Gastroesophageal sphincter (tissue), 4 donors: Measurements from ENCODE around the gene MEF2A. TPM values are rescaled to one million over a fixed set of nuclear protein-coding genes. Genes with fewer than 3 reads are reported as not detected.

Experiments used
- ATAC-seq: fragments of 150-250 bp; one replicate; pipeline ENCODE4 v1.9.1; 2016; ENCODE audit warnings: mild to moderate bottlenecking, moderate library complexity
- H3K27ac ChIP-seq, 4 donors: fragments of 200-600 bp; sonication (generic) in 3 of 4; 1 replicate in 3 of 4; 2 replicates in 1 of 4; pipeline ENCODE4 v1.5.1; 2016 to 2019
- H3K27me3 ChIP-seq: fragments of 200-600 bp; sonication (generic); one replicate; pipeline ENCODE4 v1.5.1; 2019
- H3K36me3 ChIP-seq, 2 donors: fragments of 200-600 bp; sonication (generic); one replicate each; pipeline ENCODE4 v1.5.1; 2019; ENCODE audit warnings: control low read depth in 1 of 2
- H3K4me1 ChIP-seq, 3 donors: fragments of 200-600 bp; sonication (generic); 1 replicate in 2 of 3; 2 replicates in 1 of 3; pipeline ENCODE4 v1.5.1; 2016 to 2019; ENCODE audit warnings: control low read depth in 2 of 3
- H3K4me3 ChIP-seq, 2 donors: fragments of 200-600 bp; sonication (generic); one replicate each; pipeline ENCODE4 v1.5.1; 2019; ENCODE audit warnings: mild to moderate bottlenecking in 1 of 2, moderate library complexity in 1 of 2
- H3K9me3 ChIP-seq, 3 donors: fragments of 200-600 bp; sonication (generic); one replicate each; pipeline ENCODE4 v1.5.1; 2017 to 2019; ENCODE audit warnings: control low read depth in 2 of 3
- CTCF ChIP-seq, 4 experiments: fragments of 200-600 bp in 2 of 4; fragments of 450-650 bp in 2 of 4; sonication (generic) in 1 of 4; IDR thresholded peaks; one replicate each; pipeline ENCODE4 v1.5.1; 2017 to 2019; ENCODE audit warnings: antibody characterized with exemption in 4 of 4, mild to moderate bottlenecking in 2 of 4, moderate library complexity in 2 of 4
- EP300 ChIP-seq: sonication (generic); formaldehyde crosslinking; IDR thresholded peaks from one replicate; pipeline ENCODE4 v1.6.1; 2017; ENCODE audit warnings: antibody characterized with exemption, mild to moderate bottlenecking
- POLR2A ChIP-seq, 2 donors: fragments of 450-650 bp; IDR thresholded peaks; one replicate each; pipeline ENCODE4 v1.6.1; 2017; ENCODE audit warnings: antibody characterized with exemption in 2 of 2, mild to moderate bottlenecking in 2 of 2, moderate library complexity in 1 of 2
- POLR2AphosphoS5 ChIP-seq: sonication (generic); formaldehyde crosslinking; IDR thresholded peaks from one replicate; pipeline ENCODE4 v1.6.1; 2017; ENCODE audit warnings: antibody characterized with exemption
- WGBS, 2 donors: methylation state at CpG; one replicate each; pipeline ENCODE4 v1.1.5; 2018; ENCODE audit warnings: low coverage in 1 of 2; 5-methylcytosine and 5-hydroxymethylcytosine counted together
- total RNA-seq, 4 donors: library from RNA; depleted of rRNA; stranded (reverse); fragments of >200 nt; gene quantifications; one replicate each; pipeline ENCODE4 v1.1.0, GENCODE V29; 2016

Gene MEF2A
- total RNA-seq, 4 donors from 2014 or later = 68.8 to 133 (median 95.7) TPM

GRCh38 chr15:99726333-99726732, 160.5 kb downstream of the MEF2A start:
- 50 to 83% methylated on average over 2 to 7 of the region's 7 CpGs for WGBS, 2 donors
- no peak overlapping the region for H3K27ac ChIP-seq
- no peak overlapping the region for H3K4me3 ChIP-seq
- TF ChIP-seq EP300 = no peak
- no peak for TF ChIP-seq POLR2A (IDR thresholded peaks at IDR 0.05)
- no peak for TF ChIP-seq CTCF (IDR thresholded peaks at IDR 0.05)
- no peak for TF ChIP-seq POLR2AphosphoS5
- H3K4me1 ChIP-seq = peaks cover 0 to 31% (median 8%) of the 10 kb centered on the region in 3 donors
- H3K9me3 ChIP-seq = no peaks in the 10 kb centered on the region
- peaks cover 0 to 36% of the 10 kb centered on the region in 2 donors for H3K36me3 ChIP-seq
- no peaks in the 10 kb centered on the region for H3K27me3 ChIP-seq
- no peak for ATAC-seq

GRCh38 chr15:99727330-99727729, 161.5 kb downstream of the MEF2A start:
- no peak overlapping the region for H3K4me3 ChIP-seq
- no peak for ATAC-seq
- TF ChIP-seq POLR2AphosphoS5 (no peak), POLR2A (IDR thresholded peaks at IDR 0.05) (no peak), CTCF (IDR thresholded peaks at IDR 0.05) (no peak), EP300 (no peak)
- no peaks in the 10 kb centered on the region for H3K9me3 ChIP-seq
- H3K36me3 ChIP-seq = peaks cover 0 to 36% of the 10 kb centered on the region in 2 donors
- no peak overlapping the region for H3K27ac ChIP-seq
- WGBS, 2 donors = 33 to 67% methylated on average over 1 of the region's 1 CpG
- no peaks in the 10 kb centered on the region for H3K27me3 ChIP-seq
- H3K4me1 ChIP-seq = peaks cover 0 to 41% (median 12%) of the 10 kb centered on the region in 3 donors

GRCh38 chr15:99727733-99728132, 161.9 kb downstream of the MEF2A start:
- 56 to 63% methylated on average over 1 to 3 of the region's 7 CpGs for WGBS, 2 donors
- no peak for ATAC-seq
- Histone ChIP-seq H3K4me1 (peaks cover 0 to 43% (median 12%) of the 10 kb centered on the region in 3 donors), H3K36me3 (peaks cover 0 to 36% of the 10 kb centered on the region in 2 donors), H3K27ac (no peak overlapping the region), H3K27me3 (no peaks in the 10 kb centered on the region), H3K9me3 (no peaks in the 10 kb centered on the region), H3K4me3 (no peak overlapping the region)
- TF ChIP-seq POLR2A (IDR thresholded peaks at IDR 0.05) = no peak
- TF ChIP-seq EP300 = no peak
- TF ChIP-seq CTCF (IDR thresholded peaks at IDR 0.05) = no peak
- TF ChIP-seq POLR2AphosphoS5 = no peak

- peaks cover 0 to 36% of the 10 kb centered on the region in 2 donors for H3K36me3 ChIP-seq
- H3K27me3 ChIP-seq = no peaks in the 10 kb centered on the region
- H3K4me1 ChIP-seq = peaks cover 0 to 48% (median 12%) of the 10 kb centered on the region in 3 donors
- no peak for ATAC-seq
- H3K4me3 ChIP-seq = no peak overlapping the region
- WGBS, 2 donors = no CpG with 5 or more reads among the region's 6 CpGs
- no peaks in the 10 kb centered on the region for H3K9me3 ChIP-seq
- TF ChIP-seq EP300 (no peak), POLR2A (IDR thresholded peaks at IDR 0.05) (no peak), POLR2AphosphoS5 (no peak), CTCF (IDR thresholded peaks at IDR 0.05) (no peak)
- H3K27ac ChIP-seq = no peak overlapping the region
Observed at GRCh38 chr15:99728916-99729315, 163.1 kb downstream of the MEF2A start.

GRCh38 chr15:99729327-99729726, 163.5 kb downstream of the MEF2A start:
- WGBS, 2 donors = 83% methylated on average over 1 of the region's 11 CpGs; no CpG with 5 or more reads in 1 of the 2 donors
- Histone ChIP-seq H3K4me3 (no peak overlapping the region), H3K9me3 (no peaks in the 10 kb centered on the region), H3K27me3 (no peaks in the 10 kb centered on the region), H3K27ac (no peak overlapping the region), H3K36me3 (peaks cover 0 to 36% of the 10 kb centered on the region in 2 donors), H3K4me1 (peaks cover 0 to 50% (median 12%) of the 10 kb centered on the region in 3 donors)
- TF ChIP-seq EP300 (no peak), POLR2AphosphoS5 (no peak), POLR2A (IDR thresholded peaks at IDR 0.05) (no peak), CTCF (IDR thresholded peaks at IDR 0.05) (no peak)
- ATAC-seq = no peak
